Smooth muscle cell (in vitro differentiated cells): ENCODE data around the gene FOXB1. TPM values are rescaled to one million over a fixed set of nuclear protein-coding genes. Genes with fewer than 3 reads are reported as not detected.

ENCODE experiments used
- DNase-seq: peaks from one replicate; lab custom pipeline; 2025; ENCODE audit not compliant: unreplicated experiment; lab: John Stamatoyannopoulos, UW
- H2AFZ ChIP-seq: fragments of 200-600 bp; sonication (generic); 2 replicates; pipeline ENCODE4 v1.6.0; 2016; ENCODE audit warnings: antibody characterized with exemption, low read depth, mild to moderate bottlenecking
- H3F3A ChIP-seq: fragments of 200-600 bp; sonication (generic); 2 replicates; pipeline ENCODE4 v1.6.0; 2017; ENCODE audit warnings: antibody characterized with exemption, low read depth
- H3K27ac ChIP-seq: fragments of 200-600 bp; sonication (generic); 2 replicates; pipeline ENCODE4 v1.5.1; 2016; ENCODE audit warnings: low read depth, mild to moderate bottlenecking
- H3K27me3 ChIP-seq: fragments of 200-600 bp; sonication (generic); 2 replicates; pipeline ENCODE4 v1.6.1; 2016; ENCODE audit warnings: low read depth, mild to moderate bottlenecking
- H3K36me3 ChIP-seq: fragments of 200-600 bp; sonication (generic); 2 replicates; pipeline ENCODE4 v1.5.1; 2016; ENCODE audit warnings: low read depth
- H3K4me1 ChIP-seq: fragments of 200-600 bp; sonication (generic); 2 replicates; pipeline ENCODE4 v1.5.1; 2016; ENCODE audit warnings: low read depth
- H3K4me2 ChIP-seq: fragments of 200-600 bp; sonication (generic); 2 replicates; pipeline ENCODE4 v1.6.0; 2016; ENCODE audit warnings: mild to moderate bottlenecking
- H3K4me3 ChIP-seq: fragments of 200-600 bp; sonication (generic); 2 replicates; pipeline ENCODE4 v1.5.1; 2016; ENCODE audit warnings: mild to moderate bottlenecking
- H3K79me2 ChIP-seq: fragments of 200-600 bp; sonication (generic); 2 replicates; pipeline ENCODE4 v1.6.0; 2016; ENCODE audit warnings: low read depth, mild to moderate bottlenecking
- H3K9ac ChIP-seq: fragments of 200-600 bp; sonication (generic); 2 replicates; pipeline ENCODE4 v1.6.0; 2016; ENCODE audit warnings: low read depth
- H3K9me3 ChIP-seq: fragments of 200-600 bp; sonication (generic); replicated peaks from 2 replicates; pipeline ENCODE4 v1.5.1; 2016; ENCODE audit warnings: low read depth
- H4K20me1 ChIP-seq: fragments of 200-600 bp; sonication (generic); 2 replicates; pipeline ENCODE4 v1.6.0; 2016; ENCODE audit warnings: low read depth
- CTCF ChIP-seq: fragments of 200-600 bp; sonication (generic); IDR thresholded peaks from 2 replicates; pipeline ENCODE4 v1.5.1; 2017; ENCODE audit warnings: borderline replicate concordance, mild to moderate bottlenecking, antibody characterized with exemption; ENCODE audit not compliant: insufficient read depth, poor library complexity, severe bottlenecking
- WGBS: methylation state at CpG from one replicate; pipeline ENCODE4 v1.1.7; 2016; ENCODE audit warnings: low lambda C conversion rate; 5-methylcytosine and 5-hydroxymethylcytosine counted together
- polyA plus RNA-seq: library from polyadenylated mRNA; unstranded; fragments of >200 nt; fragmentation: Nextera tagmentation; extraction: Ambion mirVana; gene quantifications from 2 replicates; pipeline ENCODE4 v1.2.1, GENCODE V29; 2016
- total RNA-seq: library from RNA; depleted of rRNA; stranded (reverse); fragments of >200 nt; gene quantifications from 2 replicates; pipeline ENCODE4 v1.2.3, GENCODE V29; 2014

FOXB1 gene
- total and polyA plus RNA-seq, 2 experiments from 2014 or later, result not detected

GRCh38 chr15:60039316-60039715 lies 35.2 kb downstream of the FOXB1 start:
- whole genome bisulfite sequencing, result 74% methylated on average over 3 of the region's 3 CpGs
- H3K4me1 ChIP-seq, result peaks cover 8% of the 10 kb centered on the region
- no peak overlapping the region for H3K4me3 ChIP-seq

GRCh38 chr15:60043744-60044435 lies 39.8 kb downstream of the FOXB1 start:
- no peak for TF ChIP-seq CTCF
- WGBS, result 94% methylated on average over 8 of the region's 8 CpGs
- no peak for DNase-seq
- no peaks in the 10 kb centered on the region for H3K79me2 ChIP-seq
- no peak overlapping the region for H3K4me3 ChIP-seq
- H2AFZ ChIP-seq, result no peak overlapping the region
- H3K9me3 ChIP-seq, result no peaks in the 10 kb centered on the region
- no peaks in the 10 kb centered on the region for H3K36me3 ChIP-seq
- H3F3A ChIP-seq, result no peaks in the 10 kb centered on the region
- H3K4me1 ChIP-seq, result peaks cover 4% of the 10 kb centered on the region
- H3K27ac ChIP-seq, result no peak overlapping the region
- no peak overlapping the region for H3K9ac ChIP-seq
- H3K4me2 ChIP-seq, result no peak overlapping the region
- H4K20me1 ChIP-seq, result no peaks in the 10 kb centered on the region
- peaks cover 11% of the 10 kb centered on the region for H3K27me3 ChIP-seq

More at GRCh38 chr15:60039316-60039715, 35.2 kb downstream of the FOXB1 start:
- Histone ChIP-seq H3K27me3 (peaks cover 22% of the 10 kb centered on the region), H2AFZ (no peak overlapping the region), H3K27ac (no peak overlapping the region), H3K4me2 (no peak overlapping the region), H3K9ac (no peak overlapping the region), H3K79me2 (no peaks in the 10 kb centered on the region), H3K36me3 (no peaks in the 10 kb centered on the region), H3F3A (no peaks in the 10 kb centered on the region), H3K9me3 (no peaks in the 10 kb centered on the region), H4K20me1 (no peaks in the 10 kb centered on the region)
- TF ChIP-seq CTCF, result no peak
- DNase-seq, result no peak

GRCh38 chr15:60044636-60045270 lies 40.6 kb downstream of the FOXB1 start:
- Histone ChIP-seq H3F3A (no peaks in the 10 kb centered on the region), H3K79me2 (no peaks in the 10 kb centered on the region), H3K4me3 (no peak overlapping the region), H3K9me3 (peaks cover 6% of the 10 kb centered on the region), H3K27me3 (peaks cover 3% of the 10 kb centered on the region), H2AFZ (no peak overlapping the region), H3K27ac (no peak overlapping the region), H3K9ac (no peak overlapping the region), H3K36me3 (peaks cover 4% of the 10 kb centered on the region), H4K20me1 (no peaks in the 10 kb centered on the region), H3K4me2 (no peak overlapping the region), H3K4me1 (peaks cover 4% of the 10 kb centered on the region)
- no peak for DNase-seq
- no peak for TF ChIP-seq CTCF
- WGBS, result 53% methylated on average over 5 of the region's 5 CpGs

- no peaks in the 10 kb centered on the region for H4K20me1 ChIP-seq
- no peaks in the 10 kb centered on the region for H3K4me1 ChIP-seq
- no peaks in the 10 kb centered on the region for H3F3A ChIP-seq
- H3K9ac ChIP-seq, result no peak overlapping the region
- TF ChIP-seq CTCF, result no peak
- no peak overlapping the region for H2AFZ ChIP-seq
- H3K27me3 ChIP-seq, result no peaks in the 10 kb centered on the region
- DNase-seq, result no peak
- peaks cover 11% of the 10 kb centered on the region for H3K9me3 ChIP-seq
- WGBS, result 59% methylated on average over 1 of the region's 1 CpG
- no peak overlapping the region for H3K4me2 ChIP-seq
- no peak overlapping the region for H3K27ac ChIP-seq
- no peak overlapping the region for H3K4me3 ChIP-seq
- H3K36me3 ChIP-seq, result peaks cover 4% of the 10 kb centered on the region
- H3K79me2 ChIP-seq, result no peaks in the 10 kb centered on the region
Observed at GRCh38 chr15:60047701-60048100, 43.6 kb downstream of the FOXB1 start.
